Liver (tissue), 9 donors: Measurements from ENCODE around the gene ING5. TPM values are rescaled to one million over a fixed set of nuclear protein-coding genes. Genes with fewer than 3 reads are reported as not detected.
"Not testable (repeated sequence)": the region's sequence is repeated elsewhere in the genome, so short reads cannot be mapped to it uniquely, and the experiment has no call there.

ENCODE experiments used
- DNase-seq: peaks from one replicate; pipeline ENCODE4 v3.0.0-alpha.2; 2017; ENCODE audit warnings: low spot score
- H3K27ac ChIP-seq, 2 donors: one replicate each; pipeline ENCODE4 v1.7.0; 2013; ENCODE audit warnings: inconsistent platforms in 2 of 2, low read length in 2 of 2, control low read depth in 1 of 2, low read depth in 1 of 2, mild to moderate bottlenecking in 1 of 2
- H3K27me3 ChIP-seq, 4 donors: one replicate each; pipeline versions ENCODE4 v1.6.1 to v1.7.0; 2013; ENCODE audit warnings: low read length in 3 of 4, inconsistent platforms in 1 of 4, mild to moderate bottlenecking in 1 of 4, moderate library complexity in 1 of 4; ENCODE audit not compliant: control insufficient read depth in 4 of 4, insufficient read depth in 4 of 4
- H3K36me3 ChIP-seq, 4 donors: one replicate each; pipeline versions ENCODE4 v1.6.1 to v1.7.0; 2013; ENCODE audit warnings: low read length in 3 of 4, mild to moderate bottlenecking in 3 of 4, low read depth in 1 of 4, moderate library complexity in 1 of 4; ENCODE audit not compliant: control insufficient read depth in 4 of 4, insufficient read depth in 3 of 4
- H3K4me1 ChIP-seq, 4 donors: one replicate each; pipeline versions ENCODE4 v1.6.1 to v1.7.0; 2013; ENCODE audit warnings: low read length in 3 of 4, mild to moderate bottlenecking in 3 of 4, moderate library complexity in 1 of 4; ENCODE audit not compliant: control insufficient read depth in 4 of 4, insufficient read depth in 4 of 4
- H3K4me3 ChIP-seq, 3 donors: one replicate each; pipeline versions ENCODE4 v1.6.1 to v1.7.0; 2013; ENCODE audit warnings: low read length in 3 of 3, control low read depth in 1 of 3, low read depth in 1 of 3, mild to moderate bottlenecking in 1 of 3
- H3K9ac ChIP-seq, 2 donors: one replicate each; pipeline ENCODE4 v1.7.0; 2013; ENCODE audit warnings: low read length in 2 of 2, mild to moderate bottlenecking in 2 of 2, moderate library complexity in 2 of 2, control low read depth in 1 of 2, low read depth in 1 of 2
- H3K9me3 ChIP-seq, 4 donors: one replicate each; pipeline versions ENCODE4 v1.6.1 to v1.7.0; 2013; ENCODE audit warnings: low read length in 3 of 4; ENCODE audit not compliant: control insufficient read depth in 4 of 4
- ATF3 ChIP-seq: IDR thresholded peaks from 2 replicates; pipeline ENCODE4 v1.6.1; 2016; ENCODE audit warnings: antibody characterized with exemption
- CTCF ChIP-seq: fragments of 150-350 bp; IDR thresholded peaks from 2 replicates; pipeline ENCODE4 v1.5.1; 2017; ENCODE audit warnings: improper control_type of control experiment, low read depth, low read length; ENCODE audit not compliant: missing input control
- EGR1 ChIP-seq, 2 donors: IDR thresholded peaks; 2 replicates each; pipeline ENCODE4 v1.6.1; 2016 to 2018; ENCODE audit warnings: antibody characterized with exemption in 2 of 2, low read depth in 2 of 2
- FOXA2 ChIP-seq: IDR thresholded peaks from 2 replicates; pipeline ENCODE4 v1.6.1; 2016; ENCODE audit warnings: antibody characterized with exemption
- HNF4A ChIP-seq, 2 donors: conservative IDR thresholded peaks; 2 replicates each; pipeline ENCODE4 v1.6.1; 2016; ENCODE audit warnings: antibody characterized with exemption in 2 of 2, mild to moderate bottlenecking in 2 of 2
- HNF4G ChIP-seq: IDR thresholded peaks from 2 replicates; pipeline ENCODE4 v1.6.1; 2016; ENCODE audit warnings: antibody characterized with exemption
- MAX ChIP-seq: IDR thresholded peaks from 2 replicates; pipeline ENCODE4 v1.6.1; 2016; ENCODE audit warnings: antibody characterized with exemption
- NR2F2 ChIP-seq: IDR thresholded peaks from 2 replicates; pipeline ENCODE4 v1.6.1; 2016; ENCODE audit warnings: antibody characterized with exemption
- RAD21 ChIP-seq, 2 donors: IDR thresholded peaks; 2 replicates each; pipeline ENCODE4 v1.6.1; 2016; ENCODE audit warnings: antibody characterized with exemption in 2 of 2, mild to moderate bottlenecking in 2 of 2
- RXRA ChIP-seq, 2 donors: IDR thresholded peaks; 2 replicates each; pipeline ENCODE4 v1.6.1; 2017 to 2018; ENCODE audit warnings: antibody characterized with exemption in 2 of 2, mild to moderate bottlenecking in 1 of 2
- SP1 ChIP-seq: IDR thresholded peaks from 2 replicates; pipeline ENCODE4 v1.6.1; 2018; ENCODE audit warnings: antibody characterized with exemption, mild to moderate bottlenecking
- YY1 ChIP-seq: IDR thresholded peaks from 2 replicates; pipeline ENCODE4 v1.6.1; 2016; ENCODE audit warnings: antibody characterized with exemption, mild to moderate bottlenecking
- ZBTB33 ChIP-seq: IDR thresholded peaks from 2 replicates; pipeline ENCODE4 v1.6.1; 2016; ENCODE audit warnings: antibody characterized with exemption
- WGBS: extraction: QIAGEN DNeasy Blood & Tissue Kit; methylation state at CpG from one replicate; pipeline ENCODE4 v1.1.7; 2013; 5-methylcytosine and 5-hydroxymethylcytosine counted together
- polyA plus RNA-seq, 2 donors: library from polyadenylated mRNA; stranded (reverse) in 1 of 2; unstranded in 1 of 2; fragments of 200-250 nt in 1 of 2; fragments of >200 nt in 1 of 2; fragmentation: Nextera tagmentation in 1 of 2; extraction: Ambion mirVana in 1 of 2; gene quantifications; one replicate each; pipeline versions ENCODE4 v1.2.1 to v1.2.3, GENCODE V29; 2013 to 2015
- total RNA-seq, 2 donors: library from RNA; depleted of rRNA; stranded (reverse); fragments of >200 nt; gene quantifications; one replicate each; pipeline ENCODE4 v1.2.3, GENCODE V29; 2014
- donor health status: healthy.
- donor health status: healthy.
- donor health status: healthy.
- donor health status: healthy.
- donor health status: healthy.

The ING5 gene
- total and polyA plus RNA-seq, 4 donors = 7.2 to 24.2 (median 13.9) TPM

GRCh38 chr2:241662731-241663130, 39.1 kb upstream of the ING5 start:
- WGBS = 87% methylated on average over 24 of the region's 24 CpGs
- DNase-seq = not testable (repeated sequence)

GRCh38 chr2:241665731-241666440, 36.0 kb upstream of the ING5 start:
- no peaks in the 10 kb centered on the region for H3K27me3 ChIP-seq
- H3K9me3 ChIP-seq = no peaks in the 10 kb centered on the region
- no peak overlapping the region for H3K27ac ChIP-seq
- H3K4me3 ChIP-seq = no peak overlapping the region
- no peak overlapping the region for H3K9ac ChIP-seq
- no peak for DNase-seq
- H3K4me1 ChIP-seq = peaks cover 0 to 6% (median 0%) of the 10 kb centered on the region in 4 donors
- 85% methylated on average over 23 of the region's 23 CpGs for WGBS
- H3K36me3 ChIP-seq = peaks cover 4 to 38% (median 17%) of the 10 kb centered on the region in 4 donors
- no peak for TF ChIP-seq ATF3
- TF ChIP-seq HNF4G = no peak
- TF ChIP-seq MAX = no peak
- TF ChIP-seq SP1 = no peak
- TF ChIP-seq EGR1 (IDR thresholded peaks at IDR 0.05; ENCODE audit: low read depth in 2 of 2) = no peak
- no peak for TF ChIP-seq YY1
- TF ChIP-seq ZBTB33 = no peak
- TF ChIP-seq RXRA (IDR thresholded peaks at IDR 0.05) = no peak
- no peak for TF ChIP-seq FOXA2
- no peak for TF ChIP-seq HNF4A (conservative IDR thresholded peaks at IDR 0.05)
- no peak for TF ChIP-seq NR2F2
- TF ChIP-seq CTCF = no peak

More at GRCh38 chr2:241662731-241663130, 39.1 kb upstream of the ING5 start:
- not testable (repeated sequence) for H3K4me1 ChIP-seq, H3K4me3 ChIP-seq, H3K27me3 ChIP-seq, H3K27ac ChIP-seq, H3K9ac ChIP-seq, H3K9me3 ChIP-seq
- peaks cover 10 to 38% (median 15%) of the 10 kb centered on the region in 4 donors for H3K36me3 ChIP-seq

GRCh38 chr2:241666627-241667400, 35.0 kb upstream of the ING5 start:
- Histone ChIP-seq H3K9ac (no peak overlapping the region), H3K4me1 (peaks cover 0 to 6% (median 0%) of the 10 kb centered on the region in 4 donors), H3K4me3 (no peak overlapping the region), H3K27me3 (no peaks in the 10 kb centered on the region), H3K9me3 (no peaks in the 10 kb centered on the region), H3K36me3 (peaks cover 4 to 43% (median 13%) of the 10 kb centered on the region in 4 donors), H3K27ac (no peak overlapping the region)
- DNase-seq = no peak
- 87% methylated on average over 42 of the region's 42 CpGs for WGBS
- TF ChIP-seq NR2F2 (no peak), EGR1 (IDR thresholded peaks at IDR 0.05; ENCODE audit: low read depth in 2 of 2) (no peak), HNF4G (no peak), MAX (no peak), ATF3 (no peak), ZBTB33 (no peak), RAD21 (IDR thresholded peaks at IDR 0.05) (no peak), RXRA (IDR thresholded peaks at IDR 0.05) (no peak), FOXA2 (no peak)
